HPDE6-E6E7 (cell line): ENCODE data around the gene SPDYE2B.
"Not testable (repeated sequence)": the region's sequence is repeated elsewhere in the genome, so short reads cannot be mapped to it uniquely, and the experiment has no call there.

Experiments
- DNase-seq: peaks from one replicate; pipeline ENCODE4 v3.0.0; 2011; ENCODE audit warnings: missing footprints; ENCODE audit errors: extremely low spot score

The SPDYE2B gene, protein sequence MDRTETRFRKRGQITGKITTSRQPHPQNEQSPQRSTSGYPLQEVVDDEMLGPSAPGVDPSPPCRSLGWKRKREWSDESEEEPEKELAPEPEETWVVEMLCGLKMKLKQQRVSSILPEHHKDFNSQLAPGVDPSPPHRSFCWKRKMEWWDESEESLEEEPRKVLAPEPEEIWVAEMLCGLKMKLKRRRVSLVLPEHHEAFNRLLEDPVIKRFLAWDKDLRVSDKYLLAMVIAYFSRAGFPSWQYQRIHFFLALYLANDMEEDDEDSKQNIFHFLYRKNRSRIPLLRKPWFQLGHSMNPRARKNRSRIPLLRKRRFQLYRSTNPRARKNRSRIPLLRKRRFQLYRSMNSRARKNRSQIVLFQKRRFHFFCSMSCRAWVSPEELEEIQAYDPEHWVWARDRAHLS

DNA sequence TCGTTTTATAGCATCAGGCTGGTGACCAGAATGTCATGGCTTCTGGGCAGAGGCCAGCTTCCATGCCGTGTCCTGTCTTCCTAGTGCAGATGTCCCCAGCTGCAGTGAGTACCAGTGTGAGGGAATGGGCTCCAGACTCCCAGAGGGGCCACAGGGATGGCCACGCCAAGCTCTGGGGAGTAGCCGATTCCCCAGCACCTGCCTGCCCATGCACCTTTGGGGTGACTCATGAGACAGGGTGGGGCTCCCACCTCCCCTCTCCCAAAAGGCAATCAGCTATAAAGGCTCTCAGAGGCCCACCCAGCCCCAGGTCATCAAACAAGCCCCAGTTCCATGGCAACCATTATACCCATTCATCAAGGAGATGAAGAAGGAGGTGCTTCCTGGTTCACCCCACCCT, at the start of gene SPDYE2B:
SPDYE2B (plus strand) TSS at position 396 of the 400 bp plus-strand sequence. CDS start 2,030 bp downstream, outside the sequence.
- DNase-seq: not testable (repeated sequence)

DNA sequence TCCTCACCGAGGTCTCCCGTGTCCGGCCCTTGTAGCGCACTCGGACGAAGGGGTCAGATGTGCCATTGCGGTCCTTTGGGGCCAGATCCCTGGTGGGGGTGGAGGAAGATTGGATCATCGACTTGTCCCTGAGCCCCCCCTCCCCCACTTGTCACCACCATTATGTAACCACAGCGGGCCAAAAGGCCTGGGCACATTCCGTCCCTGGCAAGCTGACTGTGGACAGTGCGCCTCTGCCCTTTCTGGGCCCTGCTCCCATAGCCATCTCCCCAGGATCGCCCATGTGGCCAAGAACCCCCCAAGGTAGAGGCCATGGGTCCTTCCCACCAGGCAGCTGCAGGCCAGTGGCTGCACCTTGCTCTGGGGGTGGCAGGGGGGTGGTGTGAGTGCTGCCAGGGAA, 47.8 kb upstream of the SPDYE2B start:
- DNase-seq: not testable (repeated sequence)

DNA sequence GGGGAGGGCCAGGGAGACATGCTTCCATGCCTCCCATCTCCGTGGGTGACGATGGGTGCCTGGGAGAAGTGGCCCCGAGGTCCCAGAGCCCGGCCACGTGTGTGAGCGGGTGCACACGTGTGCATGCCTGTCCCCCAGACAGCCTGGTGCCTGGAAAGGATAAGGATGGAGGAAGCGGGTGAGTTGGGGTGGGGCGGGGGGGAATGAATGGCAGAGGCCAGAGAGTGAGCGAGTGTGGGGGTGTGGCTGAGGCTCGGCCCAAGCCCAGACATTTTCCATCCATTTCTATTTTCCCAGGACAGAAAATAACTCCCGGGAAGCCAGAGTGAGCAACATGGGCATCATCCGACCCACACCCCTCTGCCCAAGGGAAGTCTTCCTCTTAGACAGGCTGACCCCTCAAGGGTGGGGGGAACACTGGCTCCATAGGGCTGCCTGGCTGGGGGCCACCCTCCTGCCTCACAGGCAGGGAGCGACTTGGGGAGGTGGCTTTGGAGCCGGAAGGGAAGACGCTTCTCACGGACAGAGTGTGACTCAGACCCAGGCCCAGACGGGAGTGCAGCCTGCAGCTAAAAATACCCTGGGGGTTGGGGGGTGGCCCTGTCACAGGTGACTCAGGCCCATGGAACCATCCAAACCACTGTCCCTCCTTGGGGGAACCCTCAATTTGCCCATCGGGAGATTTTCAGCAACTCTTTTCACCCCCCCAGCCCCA, 45.5 kb upstream of the SPDYE2B start:
- DNase-seq: not testable (repeated sequence)

DNA sequence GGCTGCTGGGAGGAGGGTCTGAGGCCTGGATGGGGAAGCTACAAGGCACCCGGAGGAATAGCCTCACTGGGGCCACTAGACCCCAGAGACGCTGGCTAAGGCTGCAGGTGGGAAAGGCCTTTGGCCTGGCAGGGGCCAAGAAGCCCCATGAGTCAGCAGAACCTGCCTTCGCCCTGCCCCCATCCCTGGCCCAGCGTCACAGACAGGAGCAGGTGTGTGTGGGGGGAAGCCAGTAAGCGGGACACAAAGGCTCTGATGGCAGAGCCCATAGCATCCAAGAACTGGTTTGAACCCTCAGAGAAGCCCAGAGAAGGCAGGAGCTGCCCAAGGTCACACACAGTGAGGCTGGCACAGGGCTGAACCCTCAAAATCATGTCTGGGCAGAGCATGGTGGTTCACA, 43.3 kb upstream of the SPDYE2B start:
- DNase-seq: not testable (repeated sequence)

DNA sequence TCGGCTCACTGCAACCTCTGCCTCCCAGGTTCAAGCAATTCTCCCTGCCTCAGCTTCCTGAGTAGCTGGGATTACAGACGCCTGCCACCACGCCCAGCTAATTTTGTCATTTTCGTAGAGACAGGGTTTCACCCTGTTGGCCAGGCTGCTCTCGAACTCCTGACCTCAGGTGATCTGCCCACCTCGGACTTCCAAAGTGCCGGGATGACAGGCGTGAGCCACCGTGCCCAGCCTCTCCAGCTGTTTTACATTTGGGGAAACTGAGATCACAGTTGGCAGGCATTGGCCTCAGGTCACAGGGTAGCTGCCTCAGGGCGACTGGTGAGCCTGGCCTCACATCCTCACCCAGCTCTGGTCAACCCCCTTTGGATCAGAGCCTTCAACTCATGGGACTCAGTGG, 40.4 kb upstream of the SPDYE2B start:
- not testable (repeated sequence) for DNase-seq

DNA sequence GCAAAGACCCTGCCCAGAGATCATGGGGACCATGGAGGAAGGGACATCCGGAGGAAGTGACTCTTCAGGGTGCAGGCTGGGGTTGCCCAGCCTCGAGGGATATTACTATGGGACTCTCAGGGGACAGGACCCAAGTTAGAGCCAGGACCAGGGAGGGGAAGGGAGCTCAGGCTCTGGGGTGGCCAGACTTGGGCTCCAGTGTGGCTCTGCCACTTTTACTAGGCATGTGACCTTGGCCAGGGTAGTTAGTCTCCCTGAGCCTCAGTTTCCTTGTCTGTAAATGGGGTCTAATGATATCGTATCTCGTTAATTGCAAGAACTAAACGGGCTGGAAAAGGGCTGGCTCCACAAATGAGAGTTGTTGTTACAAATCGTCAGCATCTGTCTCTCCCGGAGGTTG, 39.7 kb upstream of the SPDYE2B start:
- DNase-seq: not testable (repeated sequence)

DNA sequence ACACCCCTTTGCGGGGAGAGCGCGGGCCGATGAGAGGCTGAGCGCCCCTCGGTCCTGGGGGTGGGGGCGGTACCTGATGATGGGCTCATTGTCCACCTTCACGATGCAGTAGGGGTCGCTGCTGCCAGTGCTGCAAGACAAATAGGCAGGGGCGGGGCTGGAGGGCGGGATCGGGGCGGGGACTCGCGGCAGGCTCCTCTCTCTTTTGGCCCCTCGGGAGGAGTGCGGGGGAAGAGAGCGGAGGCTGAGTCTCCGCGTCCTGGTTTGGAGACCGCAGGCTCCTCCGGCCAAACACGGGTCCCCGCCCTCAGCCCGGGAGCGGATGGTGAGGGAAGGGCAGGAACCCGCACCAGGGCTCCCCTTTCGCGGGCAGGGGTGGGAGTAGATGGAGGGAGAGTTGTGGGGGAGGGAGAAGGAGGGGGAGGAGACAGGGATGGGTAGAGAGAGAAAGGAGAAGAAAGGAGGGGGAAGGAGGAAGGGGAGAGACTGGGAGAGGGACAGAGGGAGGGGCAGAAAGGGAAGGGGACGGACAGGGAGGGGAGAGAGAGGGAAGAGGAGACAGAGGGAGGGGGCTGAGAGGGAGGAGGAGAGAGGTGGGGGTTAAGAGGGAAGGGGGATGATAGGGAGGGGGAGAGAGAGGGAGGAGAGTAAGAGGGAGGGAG, 39.0 kb upstream of the SPDYE2B start:
- DNase-seq: not testable (repeated sequence)

DNA sequence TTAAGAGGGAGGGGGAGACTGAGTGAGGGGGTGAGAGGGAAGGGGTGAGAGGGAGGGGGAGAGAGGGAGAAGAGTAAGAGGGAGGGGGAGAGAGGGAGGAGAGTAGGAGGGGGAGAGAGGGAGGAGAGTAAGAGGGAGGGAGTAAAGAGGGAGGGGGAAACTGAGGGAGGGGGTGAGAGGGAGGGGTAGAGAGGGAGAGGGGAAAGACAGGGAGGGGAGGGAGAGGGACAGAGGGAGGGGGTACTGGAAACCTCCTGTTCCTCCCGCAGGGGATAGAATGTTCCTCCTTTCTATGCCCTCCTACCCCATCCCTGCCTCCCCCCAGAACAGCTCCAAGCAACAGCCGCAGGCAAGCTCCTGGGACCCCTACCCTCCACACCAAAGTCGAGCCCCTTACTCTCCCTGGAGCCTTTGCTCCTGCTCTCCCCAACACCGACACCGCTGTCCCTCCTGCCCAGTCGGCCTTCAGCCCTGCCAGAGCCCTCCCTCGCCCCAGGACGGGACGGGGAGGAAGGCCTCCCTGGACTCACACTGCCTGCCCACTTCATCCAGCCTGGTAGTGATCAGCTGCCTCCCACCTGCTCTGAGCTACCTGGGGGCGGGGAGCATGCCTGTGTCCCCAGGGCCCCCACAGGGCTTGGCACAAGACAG, 38.3 kb upstream of the SPDYE2B start:
- DNase-seq: not testable (repeated sequence)

DNA sequence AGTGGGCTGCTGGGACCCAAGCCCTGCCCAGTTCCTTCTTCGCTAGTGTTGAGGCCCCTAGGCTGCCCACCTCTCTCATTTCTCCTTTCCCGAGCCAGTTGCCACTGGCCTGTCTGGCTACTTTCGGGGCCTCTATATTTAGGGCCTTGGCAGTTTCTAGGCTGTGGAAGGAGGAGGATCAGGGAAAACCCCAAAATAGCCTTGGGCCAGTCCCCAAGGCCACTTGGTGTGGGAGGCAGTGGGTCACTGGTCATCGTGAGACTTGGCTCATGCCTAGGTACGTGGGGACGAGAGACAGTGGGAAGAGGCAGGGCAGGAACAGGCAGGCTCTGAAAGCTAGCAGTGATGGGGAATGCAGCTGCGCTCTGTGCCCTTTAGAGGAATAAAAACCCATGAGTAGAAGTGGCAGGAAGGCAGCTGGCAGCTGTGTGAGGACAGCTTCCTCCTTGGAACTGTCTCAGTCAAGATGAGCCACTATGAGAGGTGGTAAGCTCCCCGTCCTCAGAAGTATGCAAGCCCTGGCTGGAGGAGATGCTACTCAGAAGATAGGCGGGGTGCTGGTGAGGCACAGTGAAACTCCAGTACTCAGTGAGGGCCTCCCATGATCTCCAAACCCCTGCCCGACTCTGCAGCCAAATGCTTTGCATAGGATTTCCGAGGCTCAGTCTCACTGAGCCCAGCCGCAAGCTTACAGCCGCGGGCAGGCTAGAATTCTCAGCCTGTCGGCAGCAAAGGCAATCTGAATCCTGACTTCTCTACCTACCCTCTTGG, 36.4 kb upstream of the SPDYE2B start:
- DNase-seq: not testable (repeated sequence)

DNA sequence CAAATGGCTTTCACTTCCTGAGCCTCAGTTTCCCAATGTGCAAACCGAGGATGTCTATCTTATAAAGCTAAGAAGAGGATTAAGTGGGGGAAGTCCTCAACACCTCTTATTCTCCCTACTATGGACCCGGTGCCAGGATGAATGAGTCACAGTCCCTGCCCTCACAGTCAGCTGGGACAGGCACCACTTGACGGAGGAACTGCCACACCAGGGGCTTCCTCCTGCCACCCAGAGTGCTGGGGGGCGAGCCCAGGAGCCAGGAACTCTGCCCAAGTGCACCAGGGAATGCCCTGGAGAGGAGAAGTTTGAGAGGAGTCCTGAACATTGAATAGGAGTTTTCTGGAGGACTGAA, 35.8 kb upstream of the SPDYE2B start:
- not testable (repeated sequence) for DNase-seq

DNA sequence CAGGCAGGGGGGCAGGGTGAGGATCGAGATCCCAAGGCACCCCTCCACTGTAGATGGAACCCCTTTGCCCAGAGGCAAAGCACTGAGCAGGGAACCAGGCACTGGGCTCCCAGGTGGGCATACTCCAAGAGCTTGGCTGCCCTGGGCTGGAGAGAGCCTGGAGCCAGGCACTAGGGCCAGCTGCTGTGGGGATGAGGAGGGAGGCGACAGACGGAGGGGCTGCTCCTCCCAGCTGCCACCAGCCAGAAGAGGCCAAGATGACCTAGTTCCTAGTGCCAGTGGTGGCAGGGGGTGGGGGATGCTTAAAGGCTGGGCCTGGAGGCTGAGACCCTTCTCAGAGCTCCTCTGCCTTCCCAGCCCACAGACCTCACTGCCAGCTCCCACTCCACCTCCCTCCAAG, 35.2 kb upstream of the SPDYE2B start:
- DNase-seq: not testable (repeated sequence)

DNA sequence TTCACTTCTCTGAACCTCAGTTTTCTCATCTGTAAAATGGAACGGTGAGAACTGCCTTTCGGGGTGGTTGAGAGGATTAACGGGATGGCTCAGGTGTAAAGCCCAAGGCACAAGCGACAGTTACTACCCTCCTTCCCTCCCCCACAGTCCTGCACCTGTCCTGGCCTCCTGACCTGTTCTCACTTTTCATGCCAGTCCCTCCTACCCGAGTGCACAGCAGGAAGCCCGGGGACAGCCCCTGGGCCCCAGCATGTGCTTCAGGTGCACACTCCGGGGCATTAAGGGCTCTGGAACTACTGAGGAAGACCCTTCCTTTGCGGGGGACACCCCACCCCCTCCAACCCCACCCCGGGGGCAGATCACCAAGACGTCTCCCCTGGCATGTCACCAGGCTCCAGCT, 34.2 kb upstream of the SPDYE2B start:
- not testable (repeated sequence) for DNase-seq

DNA sequence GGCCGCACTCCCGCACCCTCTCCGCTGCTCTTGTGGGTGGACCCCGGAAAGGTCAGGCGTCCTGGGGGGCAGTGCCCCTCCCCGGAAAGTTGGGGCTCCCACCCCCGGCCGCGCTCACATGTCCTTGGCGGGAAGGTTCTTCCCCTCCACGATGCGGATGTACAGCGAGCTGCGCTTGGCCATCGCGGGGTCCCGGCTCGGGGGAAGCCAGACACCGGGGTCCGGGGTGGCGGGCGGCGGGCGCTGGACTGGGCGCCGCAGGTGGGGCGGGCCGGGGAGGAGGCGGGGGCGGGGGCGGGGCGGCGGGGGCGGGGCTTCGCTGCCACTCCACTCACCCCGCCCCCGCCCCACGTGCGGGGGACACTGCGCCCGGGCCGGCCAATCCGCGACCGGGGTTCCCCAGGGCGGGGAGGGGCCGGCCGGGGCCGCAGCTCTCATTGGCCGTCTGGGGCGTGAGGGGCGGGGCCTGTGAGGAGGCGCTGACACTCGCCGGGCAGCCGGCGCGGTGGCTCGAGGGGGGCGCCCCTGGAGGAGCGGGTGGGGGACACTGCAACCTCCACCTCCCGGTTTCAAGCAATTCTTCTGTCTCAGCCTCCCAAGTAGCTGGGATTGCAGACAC, 33.5 kb upstream of the SPDYE2B start, which contains the start of gene RASA4:
RASA4 (minus strand) TSS at position 250 of the 619 bp plus-strand sequence; CDS start at position 183, 67 bp downstream.
- not testable (repeated sequence) for DNase-seq

DNA sequence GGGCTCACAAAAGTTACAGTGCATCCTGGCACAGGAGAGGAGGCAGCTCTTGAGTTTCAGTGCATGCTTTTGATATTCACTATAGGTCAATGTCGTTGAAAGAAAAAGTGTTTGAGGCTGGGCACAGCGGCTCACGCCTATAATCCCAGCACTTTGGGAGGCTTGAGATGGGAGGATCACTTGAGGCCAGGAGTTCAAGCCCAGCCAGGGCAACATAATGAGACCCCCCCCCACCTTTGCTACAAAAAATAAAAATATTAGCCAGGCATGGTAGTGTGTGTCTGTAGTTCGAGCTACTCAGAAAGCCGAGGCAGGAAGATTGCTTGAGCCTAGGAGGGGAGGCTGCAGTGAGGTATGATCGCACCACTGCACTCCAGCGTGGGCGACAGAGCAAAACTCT, 32.0 kb upstream of the SPDYE2B start:
- not testable (repeated sequence) for DNase-seq

DNA sequence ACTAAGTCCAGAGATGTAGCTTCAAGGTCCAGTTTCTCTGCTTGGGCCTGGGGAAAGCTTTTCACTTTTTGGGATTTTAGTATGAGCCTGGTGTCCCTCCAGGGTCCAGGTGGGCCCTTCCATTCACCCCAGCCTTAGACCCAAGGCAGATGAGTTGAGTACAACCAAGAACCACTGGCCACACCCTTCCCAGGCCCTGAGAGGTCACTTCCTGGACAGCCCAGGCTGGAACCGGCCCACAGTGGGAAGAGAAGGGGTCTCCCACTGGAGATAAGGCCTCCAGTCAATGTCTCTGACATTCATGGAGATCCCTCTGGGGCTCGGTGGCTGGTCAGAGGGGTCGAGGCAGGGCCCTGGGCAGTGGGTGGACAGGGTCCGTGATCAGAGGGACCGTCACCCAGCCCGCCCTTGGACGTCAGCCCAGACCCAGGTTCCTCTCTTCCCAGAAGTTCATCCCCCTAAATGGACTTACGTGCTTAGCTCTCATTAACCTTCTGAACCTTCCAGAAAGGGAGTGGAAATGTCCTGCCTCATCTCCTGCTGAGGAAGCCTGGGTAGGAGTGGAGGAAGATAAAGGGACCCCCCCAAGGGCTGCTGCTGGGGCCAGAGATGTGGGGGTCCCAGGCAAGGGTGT, 22.7 kb upstream of the SPDYE2B start:
- DNase-seq: not testable (repeated sequence)

DNA sequence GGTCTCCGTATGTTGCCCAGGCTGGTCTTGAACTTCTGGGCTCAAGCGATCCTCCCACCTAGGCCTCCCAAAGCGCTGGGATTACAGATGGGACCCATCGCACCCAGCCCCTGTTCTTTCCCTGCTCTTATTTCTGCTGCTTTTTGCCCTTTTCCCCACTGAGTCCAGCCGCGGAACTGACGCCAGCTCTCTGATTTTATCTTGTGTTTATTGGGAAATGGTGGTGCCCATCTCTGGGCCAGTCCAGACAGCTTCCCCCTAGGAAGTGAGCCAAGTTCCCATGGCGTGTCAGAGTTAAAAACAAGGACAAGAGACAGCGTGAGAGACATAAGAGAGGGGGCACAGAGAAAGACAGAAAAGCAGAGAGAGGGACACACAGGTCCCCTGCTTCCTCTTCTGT, 19.5 kb upstream of the SPDYE2B start:
- not testable (repeated sequence) for DNase-seq

DNA sequence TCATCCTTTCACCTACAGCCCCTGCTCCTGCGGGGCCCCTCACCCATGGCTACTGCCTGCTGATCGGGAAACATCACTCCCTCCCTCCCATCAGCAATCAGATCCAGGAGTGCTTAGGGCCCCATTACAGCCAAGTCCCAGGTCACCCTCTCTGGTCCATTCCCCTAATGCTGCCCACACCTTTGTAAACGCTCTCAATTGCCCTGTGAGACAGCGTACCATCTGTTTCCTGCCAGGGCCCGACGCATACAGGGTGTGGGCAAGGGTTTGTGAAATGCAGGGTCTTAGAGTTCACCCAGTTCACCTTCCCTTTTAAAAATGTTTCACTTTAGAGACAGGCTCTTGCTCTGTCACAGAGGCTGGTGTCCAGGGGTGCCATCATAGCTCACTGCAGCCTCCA, 15.8 kb upstream of the SPDYE2B start:
- DNase-seq: not testable (repeated sequence)

DNA sequence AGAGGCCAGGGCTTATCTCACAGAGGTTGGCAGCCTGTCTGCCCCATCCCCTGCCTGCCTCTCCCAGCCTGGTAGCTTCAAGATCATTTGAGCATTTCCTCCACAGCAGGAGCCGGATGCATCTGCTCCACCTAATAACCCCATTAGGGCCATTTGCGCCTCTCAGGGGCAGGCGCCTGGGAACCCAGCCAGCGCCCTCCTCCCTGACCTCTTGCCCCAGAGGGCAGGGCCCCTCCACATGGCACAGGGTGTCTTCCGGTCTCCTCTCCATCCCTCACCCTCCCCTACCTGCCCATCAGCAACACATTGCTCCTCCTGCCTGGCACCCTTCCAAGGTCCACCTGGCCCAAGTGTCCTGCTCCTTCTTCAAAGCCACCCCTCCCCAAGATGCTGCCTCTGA, 14.8 kb upstream of the SPDYE2B start:
- not testable (repeated sequence) for DNase-seq

DNA sequence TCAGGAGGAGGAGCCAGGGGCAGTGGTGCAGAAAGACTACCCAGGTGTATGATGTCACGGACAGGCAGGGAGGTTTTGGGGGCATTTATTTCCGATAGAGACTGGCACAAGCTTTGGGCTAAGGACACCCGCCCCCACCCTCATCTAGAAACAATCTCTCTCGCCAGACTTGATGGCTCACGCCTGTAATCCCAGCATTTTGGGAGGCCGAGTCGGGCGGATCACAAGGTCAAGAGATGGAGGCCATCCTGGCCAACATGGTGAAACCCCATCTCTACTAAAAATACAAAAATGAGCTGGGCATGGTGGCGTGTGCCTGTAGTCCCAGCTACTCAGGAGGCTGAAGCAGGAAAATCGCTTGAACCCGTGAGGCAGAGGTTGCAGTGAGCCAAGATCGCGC, 13.2 kb upstream of the SPDYE2B start:
- not testable (repeated sequence) for DNase-seq

DNA sequence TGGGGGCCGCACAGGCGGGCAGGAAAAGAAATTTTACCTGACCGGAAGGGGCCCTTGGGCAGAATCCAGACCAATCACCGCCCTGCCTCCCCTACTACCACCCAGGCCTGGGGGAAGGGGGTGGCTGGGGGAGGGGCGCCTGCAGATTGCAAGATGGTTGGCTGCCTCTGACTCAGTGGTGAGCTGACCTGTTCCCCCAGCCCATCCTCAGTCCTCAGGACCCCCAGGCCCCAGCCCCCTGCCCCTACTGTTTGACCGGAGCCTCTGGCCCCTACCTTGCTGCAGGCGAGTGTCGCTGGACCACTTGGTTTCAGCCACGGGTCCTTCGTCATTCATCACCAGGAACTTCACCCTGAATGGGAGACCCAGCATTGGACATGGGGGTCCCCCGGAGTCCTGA, 11.3 kb upstream of the SPDYE2B start:
- not testable (repeated sequence) for DNase-seq
